ENCODE measurements around the gene HIP1. TPM values are rescaled to one million over a fixed set of nuclear protein-coding genes. Genes with fewer than 3 reads are reported as not detected.

HIP1 gene
- total and polyA plus RNA-seq, 12 donors = 7.0 to 32.4 (median 23.4) TPM

DNA sequence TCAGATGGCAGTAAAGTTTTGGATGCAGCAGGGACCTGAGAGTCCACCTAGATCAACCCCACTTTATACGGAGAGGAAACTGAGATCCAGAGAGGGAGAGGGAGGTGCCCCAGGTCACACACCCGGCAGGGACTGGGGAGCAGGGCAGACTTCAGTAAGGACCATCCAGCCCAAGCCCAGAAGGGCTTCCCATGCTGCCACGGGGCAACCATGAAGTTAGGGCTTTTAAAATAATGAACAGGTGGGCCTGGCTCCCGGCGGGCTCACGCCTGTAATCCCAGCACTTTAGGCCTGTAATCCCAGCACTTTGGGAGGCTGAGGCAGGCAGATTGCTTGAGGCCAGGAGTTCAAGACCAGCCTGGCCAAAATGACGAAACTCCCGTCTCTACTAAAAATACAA, 98.5 kb downstream of the HIP1 start:
- DNase-seq (no peak), ATAC-seq (no peak)
- Histone ChIP-seq H3K27me3 (no peaks in the 10 kb centered on the region), H3K36me3 (no peaks in the 10 kb centered on the region), H3K27ac (peak overlapping the region in 8 of 10 donors; percentile 40 to 89 (median 82)), H3K4me3 (peak overlapping the region in 5 of 10 donors; percentile 71 to 83 (median 77)), H3K9me3 (peaks cover 0 to 11% (median 5%) of the 10 kb centered on the region in 11 donors), H3K4me1 (peaks cover 8 to 34% (median 16%) of the 10 kb centered on the region in 9 donors)
- intact Hi-C loops (cut with DNase I) = loop anchor here in 2 of 10 donors (10.0 kb wide), 2 partner anchors 95 to 125 kb away; partner anchors contain the start of gene HIP1 (in 2 of the 2)
- TF ChIP-seq, protein P1, sequence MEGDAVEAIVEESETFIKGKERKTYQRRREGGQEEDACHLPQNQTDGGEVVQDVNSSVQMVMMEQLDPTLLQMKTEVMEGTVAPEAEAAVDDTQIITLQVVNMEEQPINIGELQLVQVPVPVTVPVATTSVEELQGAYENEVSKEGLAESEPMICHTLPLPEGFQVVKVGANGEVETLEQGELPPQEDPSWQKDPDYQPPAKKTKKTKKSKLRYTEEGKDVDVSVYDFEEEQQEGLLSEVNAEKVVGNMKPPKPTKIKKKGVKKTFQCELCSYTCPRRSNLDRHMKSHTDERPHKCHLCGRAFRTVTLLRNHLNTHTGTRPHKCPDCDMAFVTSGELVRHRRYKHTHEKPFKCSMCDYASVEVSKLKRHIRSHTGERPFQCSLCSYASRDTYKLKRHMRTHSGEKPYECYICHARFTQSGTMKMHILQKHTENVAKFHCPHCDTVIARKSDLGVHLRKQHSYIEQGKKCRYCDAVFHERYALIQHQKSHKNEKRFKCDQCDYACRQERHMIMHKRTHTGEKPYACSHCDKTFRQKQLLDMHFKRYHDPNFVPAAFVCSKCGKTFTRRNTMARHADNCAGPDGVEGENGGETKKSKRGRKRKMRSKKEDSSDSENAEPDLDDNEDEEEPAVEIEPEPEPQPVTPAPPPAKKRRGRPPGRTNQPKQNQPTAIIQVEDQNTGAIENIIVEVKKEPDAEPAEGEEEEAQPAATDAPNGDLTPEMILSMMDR (IDR thresholded peaks at IDR 0.05) = no peak
- 78% methylated on average over 8 of the region's 8 CpGs for WGBS, 2 donors

GRCh38 chr7:75639886-75640190, 98.9 kb downstream of the HIP1 start:
- peaks cover 8 to 34% (median 16%) of the 10 kb centered on the region in 9 donors for H3K4me1 ChIP-seq
- H3K27ac ChIP-seq = peak overlapping the region in 9 of 10 donors; percentile 40 to 93 (median 84)
- intact Hi-C loops (cut with DNase I) = loop anchor here in 6 of 10 donors (10.0 kb wide), 6 partner anchors 55 to 125 kb away; partner anchors contain the start of gene HIP1 (in 2 of the 6)
- TF ChIP-seq, protein P1 (IDR thresholded peaks at IDR 0.05) = no peak
- peaks cover 0 to 11% (median 5%) of the 10 kb centered on the region in 11 donors for H3K9me3 ChIP-seq
- no peaks in the 10 kb centered on the region for H3K36me3 ChIP-seq
- 8 to 10% methylated on average over 7 of the region's 7 CpGs for WGBS, 2 donors
- H3K27me3 ChIP-seq = no peaks in the 10 kb centered on the region
- ATAC-seq = peak in 4 of 8 donors; percentile 28 to 38 (median 36)
- H3K4me3 ChIP-seq = peak overlapping the region in 9 of 10 donors; percentile 71 to 83 (median 78)
- DNase-seq = no peak

DNA sequence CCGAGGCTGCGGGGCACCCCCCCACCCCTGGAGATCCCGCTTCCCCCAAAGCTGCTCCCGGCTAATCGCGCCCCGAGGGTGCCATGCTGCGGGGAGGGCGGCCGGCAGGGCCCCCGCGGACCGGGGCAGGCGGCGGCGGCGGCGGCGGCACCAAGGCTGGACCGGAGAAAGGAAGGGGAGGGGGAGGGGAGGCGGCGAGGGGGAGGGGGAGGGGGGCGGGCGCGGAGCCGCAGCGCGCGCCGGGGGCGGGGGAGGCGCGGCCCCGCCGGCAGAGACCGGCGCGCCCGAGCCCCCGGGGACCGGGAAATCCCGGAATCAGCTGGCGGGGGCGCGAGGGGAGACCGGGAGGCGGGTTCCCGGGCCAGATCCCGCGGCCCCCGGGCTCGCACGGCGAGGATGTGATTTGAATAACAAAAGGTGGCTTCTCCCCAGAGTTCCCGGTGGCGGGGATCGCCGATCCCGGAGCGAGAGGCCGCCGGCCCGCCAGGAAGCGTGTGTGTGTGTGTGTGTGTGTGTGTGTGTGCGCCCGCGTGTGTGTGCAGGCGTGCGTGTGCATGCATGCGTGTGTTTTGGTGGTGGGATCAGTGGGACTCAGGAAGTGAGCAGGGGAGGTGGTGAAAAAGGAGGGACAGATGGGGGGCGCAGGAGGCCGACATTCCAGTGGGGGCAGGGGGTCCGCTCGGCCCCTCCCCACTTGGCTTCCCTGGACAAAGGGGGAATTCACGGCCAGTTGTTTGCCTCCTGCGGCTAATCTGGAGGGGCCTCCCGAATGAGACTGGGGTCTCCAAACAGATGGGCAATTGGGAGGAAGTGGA, 99.5 kb downstream of the HIP1 start:
- TF ChIP-seq, protein P1 (IDR thresholded peaks at IDR 0.05) = no peak
- peak overlapping the region; percentile 62 to 93 (median 82) for H3K27ac ChIP-seq
- peak; percentile 42 to 71 (median 58) for ATAC-seq
- H3K4me1 ChIP-seq = peaks cover 8 to 34% (median 16%) of the 10 kb centered on the region in 9 donors
- DNase-seq = peak; percentile 61 to 62
- WGBS, 2 donors = 0 to 1% methylated on average over 39 to 76 of the region's 77 CpGs
- H3K4me3 ChIP-seq = peak overlapping the region; percentile 53 to 83 (median 78)
- intact Hi-C loops (cut with DNase I) = loop anchor here in 4 of 10 donors (10.0 kb wide), 4 partner anchors 54 to 116 kb away; no protein-coding TSS in a partner anchor
- H3K27me3 ChIP-seq = no peaks in the 10 kb centered on the region
- peaks cover 0 to 11% (median 5%) of the 10 kb centered on the region in 11 donors for H3K9me3 ChIP-seq
- no peaks in the 10 kb centered on the region for H3K36me3 ChIP-seq

DNA sequence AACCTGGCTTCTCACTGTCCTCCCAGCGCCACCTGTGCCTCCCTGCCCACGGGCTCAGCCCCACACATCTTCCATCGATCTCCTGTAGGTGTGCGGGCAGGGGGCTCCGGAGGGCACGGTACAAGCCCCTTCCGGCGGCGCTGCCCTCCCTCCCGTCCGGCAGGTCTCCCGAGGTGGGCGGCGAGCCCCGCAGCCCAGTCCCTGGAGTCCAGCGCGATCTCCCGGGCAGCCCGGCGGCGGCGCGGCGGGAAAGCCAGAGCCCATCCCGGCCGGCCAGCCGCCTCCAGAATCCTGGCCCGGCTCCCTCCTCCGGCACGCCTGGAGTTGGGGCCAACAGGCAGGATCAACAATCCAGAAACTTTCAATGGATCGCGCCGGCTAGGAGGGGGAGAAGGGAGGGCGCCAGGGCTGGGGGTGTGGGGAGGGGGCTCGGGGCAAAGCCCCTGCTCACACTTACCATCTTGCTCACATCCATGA, 100.1 kb downstream of the HIP1 start:
- Histone ChIP-seq H3K4me3 (peak overlapping the region; percentile 53 to 83 (median 78)), H3K36me3 (no peaks in the 10 kb centered on the region), H3K27me3 (no peaks in the 10 kb centered on the region), H3K4me1 (peaks cover 8 to 34% (median 16%) of the 10 kb centered on the region in 9 donors), H3K9me3 (peaks cover 0 to 11% (median 5%) of the 10 kb centered on the region in 11 donors), H3K27ac (peak overlapping the region; percentile 62 to 93 (median 82))
- ATAC-seq = peak; percentile 67 to 83 (median 73)
- 1% methylated on average over 26 to 35 of the region's 35 CpGs for WGBS, 2 donors
- DNase-seq = peak; percentile 52 to 64
- intact Hi-C loops (cut with DNase I) = loop anchor here in 4 of 10 donors (10.0 kb wide), 4 partner anchors 54 to 116 kb away; no protein-coding TSS in a partner anchor
- TF ChIP-seq, protein P1 (IDR thresholded peaks at IDR 0.05) = no peak
